Parathyroid adenoma (tissue), 2 donors: ENCODE results near the gene SHBG.

Source experiments
- H2AFZ ChIP-seq: fragments of 300-600 bp; sonication (generic); one replicate; pipeline ENCODE4 v1.7.0; 2017; ENCODE audit warnings: antibody characterized with exemption, mild to moderate bottlenecking
- H3K27ac ChIP-seq: fragments of 300-600 bp; sonication (generic); one replicate; pipeline ENCODE4 v1.7.0; 2017
- H3K27me3 ChIP-seq: fragments of 300-600 bp; sonication (generic); one replicate; pipeline ENCODE4 v1.7.0; 2017; ENCODE audit warnings: low read length; ENCODE audit not compliant: control insufficient read depth, insufficient read depth
- H3K36me3 ChIP-seq: fragments of 300-600 bp; sonication (generic); one replicate; pipeline ENCODE4 v1.7.0; 2017; ENCODE audit warnings: low read length; ENCODE audit not compliant: control insufficient read depth, insufficient read depth
- H3K4me1 ChIP-seq: fragments of 300-600 bp; sonication (generic); one replicate; pipeline ENCODE4 v1.7.0; 2017; ENCODE audit warnings: control low read depth
- H3K4me2 ChIP-seq: fragments of 300-600 bp; sonication (generic); one replicate; pipeline ENCODE4 v1.7.0; 2017; ENCODE audit warnings: low read length
- H3K4me3 ChIP-seq: fragments of 300-600 bp; sonication (generic); one replicate; pipeline ENCODE4 v1.7.0; 2017; ENCODE audit warnings: low read depth, low read length
- H3K79me2 ChIP-seq: fragments of 300-600 bp; sonication (generic); one replicate; pipeline ENCODE4 v1.7.0; 2017; ENCODE audit warnings: control low read depth
- H3K9ac ChIP-seq: fragments of 300-600 bp; sonication (generic); one replicate; pipeline ENCODE4 v1.7.0; 2017; ENCODE audit warnings: mild to moderate bottlenecking
- H3K9me3 ChIP-seq: fragments of 300-600 bp; sonication (generic); one replicate; pipeline ENCODE4 v1.7.0; 2017; ENCODE audit warnings: low read length; ENCODE audit not compliant: control insufficient read depth
- TF ChIP-seq, protein P1 (sequence below): fragments of 300-600 bp; sonication (generic); IDR thresholded peaks from one replicate; pipeline ENCODE4 v1.7.0; 2017; ENCODE audit warnings: antibody characterized with exemption, mild to moderate bottlenecking
- donor health status: primary hyperparathyroidism.

The SHBG gene, protein sequence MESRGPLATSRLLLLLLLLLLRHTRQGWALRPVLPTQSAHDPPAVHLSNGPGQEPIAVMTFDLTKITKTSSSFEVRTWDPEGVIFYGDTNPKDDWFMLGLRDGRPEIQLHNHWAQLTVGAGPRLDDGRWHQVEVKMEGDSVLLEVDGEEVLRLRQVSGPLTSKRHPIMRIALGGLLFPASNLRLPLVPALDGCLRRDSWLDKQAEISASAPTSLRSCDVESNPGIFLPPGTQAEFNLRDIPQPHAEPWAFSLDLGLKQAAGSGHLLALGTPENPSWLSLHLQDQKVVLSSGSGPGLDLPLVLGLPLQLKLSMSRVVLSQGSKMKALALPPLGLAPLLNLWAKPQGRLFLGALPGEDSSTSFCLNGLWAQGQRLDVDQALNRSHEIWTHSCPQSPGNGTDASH

DNA sequence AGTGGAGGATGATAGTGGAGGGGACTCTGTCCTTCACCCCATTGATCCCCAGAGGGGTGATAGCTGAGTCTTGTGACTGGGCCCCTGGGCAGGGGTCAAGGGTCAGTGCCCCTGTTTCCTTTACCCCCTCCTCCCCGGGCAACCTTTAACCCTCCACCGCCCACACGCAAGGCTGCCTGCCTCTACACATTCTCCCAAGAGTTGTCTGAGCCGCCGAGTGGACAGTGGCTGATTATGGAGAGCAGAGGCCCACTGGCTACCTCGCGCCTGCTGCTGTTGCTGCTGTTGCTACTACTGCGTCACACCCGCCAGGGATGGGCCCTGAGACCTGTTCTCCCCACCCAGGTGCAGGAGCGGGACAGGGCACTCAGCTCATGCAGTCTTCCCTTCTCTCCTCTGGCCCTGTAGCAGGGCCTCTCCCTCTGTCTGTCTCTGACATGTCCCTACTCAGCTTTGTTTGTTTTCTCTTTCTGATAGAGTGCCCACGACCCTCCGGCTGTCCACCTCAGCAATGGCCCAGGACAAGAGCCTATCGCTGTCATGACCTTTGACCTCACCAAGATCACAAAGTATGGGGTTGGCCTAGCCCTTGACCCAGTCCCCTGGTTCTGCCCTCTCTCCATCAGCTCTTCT is at the start of gene SHBG:
Gene SHBG, plus strand, starts transcription at position 197 of the 633 bp plus-strand sequence. Its CDS starts 38 bp downstream, at position 235.
- Histone ChIP-seq H3K4me3 (no peak within 1 kb of the TSS), H3K9me3 (no peaks in the 10 kb centered on the region), H3K79me2 (no peaks in the 10 kb centered on the region), H3K36me3 (no peaks in the 10 kb centered on the region), H3K27ac (peak within 1 kb of the TSS; percentile 63), H3K4me1 (peaks cover 30% of the 10 kb centered on the region), H3K27me3 (no peaks in the 10 kb centered on the region), H3K4me2 (no peak within 1 kb of the TSS), H3K9ac (no peak within 1 kb of the TSS), H2AFZ (peak within 1 kb of the TSS; percentile 79)
- TF ChIP-seq, protein P1, sequence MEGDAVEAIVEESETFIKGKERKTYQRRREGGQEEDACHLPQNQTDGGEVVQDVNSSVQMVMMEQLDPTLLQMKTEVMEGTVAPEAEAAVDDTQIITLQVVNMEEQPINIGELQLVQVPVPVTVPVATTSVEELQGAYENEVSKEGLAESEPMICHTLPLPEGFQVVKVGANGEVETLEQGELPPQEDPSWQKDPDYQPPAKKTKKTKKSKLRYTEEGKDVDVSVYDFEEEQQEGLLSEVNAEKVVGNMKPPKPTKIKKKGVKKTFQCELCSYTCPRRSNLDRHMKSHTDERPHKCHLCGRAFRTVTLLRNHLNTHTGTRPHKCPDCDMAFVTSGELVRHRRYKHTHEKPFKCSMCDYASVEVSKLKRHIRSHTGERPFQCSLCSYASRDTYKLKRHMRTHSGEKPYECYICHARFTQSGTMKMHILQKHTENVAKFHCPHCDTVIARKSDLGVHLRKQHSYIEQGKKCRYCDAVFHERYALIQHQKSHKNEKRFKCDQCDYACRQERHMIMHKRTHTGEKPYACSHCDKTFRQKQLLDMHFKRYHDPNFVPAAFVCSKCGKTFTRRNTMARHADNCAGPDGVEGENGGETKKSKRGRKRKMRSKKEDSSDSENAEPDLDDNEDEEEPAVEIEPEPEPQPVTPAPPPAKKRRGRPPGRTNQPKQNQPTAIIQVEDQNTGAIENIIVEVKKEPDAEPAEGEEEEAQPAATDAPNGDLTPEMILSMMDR = no peak

DNA sequence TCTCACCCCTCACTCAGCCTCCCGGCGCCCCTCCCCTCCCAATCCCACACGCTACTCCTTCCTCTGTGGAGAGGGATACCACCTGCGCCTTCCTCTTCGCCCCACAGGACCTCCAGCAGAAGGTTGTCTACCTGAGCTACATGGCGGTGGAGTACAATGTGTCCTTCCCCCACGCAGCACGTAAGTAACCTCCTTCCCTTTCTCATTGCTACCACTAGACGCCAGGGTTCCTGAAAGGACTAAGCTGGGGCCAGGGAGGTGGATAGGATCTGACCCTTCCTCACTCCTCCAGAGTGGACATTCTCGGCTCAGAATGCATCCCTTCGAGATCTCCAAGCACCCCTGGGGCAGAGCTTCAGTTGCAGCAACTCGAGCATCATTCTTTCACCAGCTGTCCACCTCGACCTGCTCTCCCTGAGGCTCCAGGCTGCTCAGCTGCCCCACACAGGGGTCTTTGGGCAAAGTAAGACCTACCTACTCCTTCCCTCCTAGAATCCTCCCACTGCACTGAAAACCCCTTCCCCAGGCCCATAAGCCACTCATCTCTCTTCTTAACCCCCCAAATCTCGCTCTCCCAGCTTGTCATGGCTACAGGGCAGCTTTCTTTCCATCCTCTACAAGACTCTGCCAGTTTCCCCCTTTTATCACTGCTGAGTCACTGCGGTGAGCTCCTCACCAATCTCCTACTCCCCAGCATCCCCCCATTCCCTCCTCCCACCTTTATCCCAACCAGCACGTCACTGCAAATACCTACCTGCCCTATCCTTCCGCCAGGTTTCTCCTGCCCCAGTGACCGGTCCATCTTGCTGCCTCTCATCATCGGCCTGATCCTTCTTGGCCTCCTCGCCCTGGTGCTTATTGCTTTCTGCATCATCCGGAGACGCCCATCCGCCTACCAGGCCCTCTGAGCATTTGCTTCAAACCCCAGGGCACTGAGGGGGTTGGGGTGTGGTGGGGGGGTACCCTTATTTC is 49.0 kb upstream of the SHBG start:
- Histone ChIP-seq H3K9ac (no peak overlapping the region), H2AFZ (no peak overlapping the region), H3K27ac (no peak overlapping the region), H3K27me3 (no peaks in the 10 kb centered on the region), H3K4me1 (peaks cover 16% of the 10 kb centered on the region), H3K79me2 (peaks cover 16% of the 10 kb centered on the region), H3K4me3 (no peak overlapping the region), H3K36me3 (no peaks in the 10 kb centered on the region), H3K4me2 (no peak overlapping the region), H3K9me3 (no peaks in the 10 kb centered on the region)
- TF ChIP-seq, protein P1 = no peak

DNA sequence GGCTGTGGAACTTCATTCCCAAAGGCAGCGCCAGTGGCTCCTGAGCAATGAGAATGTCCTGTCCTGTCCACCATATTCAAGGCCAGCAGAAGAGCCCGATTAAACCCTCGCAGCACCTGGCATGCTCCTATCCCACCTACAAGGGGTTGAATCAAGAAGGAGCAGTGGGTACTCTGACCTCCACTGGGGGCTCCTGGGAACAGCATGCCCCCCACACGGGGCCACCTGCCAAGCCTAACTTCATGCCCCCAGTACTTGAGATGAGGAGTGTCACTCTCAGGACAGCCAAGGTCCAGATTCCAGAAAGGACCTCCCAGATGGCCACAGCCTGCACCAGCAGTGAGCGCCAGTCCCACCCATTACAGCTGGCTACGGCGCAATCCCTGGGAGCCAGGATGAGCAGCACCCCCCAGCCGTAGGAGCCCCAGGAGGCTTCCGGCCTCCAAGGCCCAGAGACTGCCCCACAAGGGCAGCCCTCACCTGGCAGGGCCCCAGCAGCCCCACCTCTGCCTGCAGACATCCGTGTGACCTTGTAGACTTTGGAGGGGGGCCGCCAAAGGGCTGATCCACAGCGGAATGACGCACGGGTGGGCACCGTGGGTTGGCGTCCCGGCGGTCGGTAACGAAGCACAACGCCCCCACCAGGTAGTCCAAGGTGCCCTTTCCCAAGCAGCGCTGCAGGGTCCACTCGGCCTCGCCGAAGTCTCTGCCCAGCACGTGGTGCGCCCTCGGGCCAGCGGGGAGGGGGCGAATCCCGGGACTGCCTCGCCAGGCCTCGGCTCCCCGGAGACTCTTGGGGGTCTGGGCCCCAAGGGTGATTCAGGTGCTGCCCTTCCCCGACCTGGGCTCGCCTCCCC is 47.3 kb upstream of the SHBG start:
- peaks cover 16% of the 10 kb centered on the region for H3K4me1 ChIP-seq
- H3K27me3 ChIP-seq = no peaks in the 10 kb centered on the region
- peaks cover 16% of the 10 kb centered on the region for H3K79me2 ChIP-seq
- TF ChIP-seq, protein P1 = no peak
- peak overlapping the region; percentile 96 for H3K27ac ChIP-seq
- H3K4me3 ChIP-seq = peak overlapping the region; percentile 97
- H3K36me3 ChIP-seq = no peaks in the 10 kb centered on the region
- no peak overlapping the region for H3K9ac ChIP-seq
- peak overlapping the region; percentile 90 for H2AFZ ChIP-seq
- H3K9me3 ChIP-seq = no peaks in the 10 kb centered on the region
- H3K4me2 ChIP-seq = peak overlapping the region; percentile 100
